H9 (cell line): Measurements from ENCODE around the gene ASIC4. TPM values are rescaled to one million over a fixed set of nuclear protein-coding genes. Genes with fewer than 3 reads are reported as not detected.

Experiments
- DNase-seq: peaks from one replicate; pipeline ENCODE4 v3.0.0-alpha.2; 2017
- H2AFZ ChIP-seq: one replicate; pipeline ENCODE4 v1.6.1; 2013; ENCODE audit warnings: mild to moderate bottlenecking, low read length, control low read depth, moderate library complexity
- H2AK5ac ChIP-seq: 2 replicates; pipeline ENCODE4 v1.6.1; 2013; ENCODE audit warnings: low read length, control low read depth, mixed read lengths; ENCODE audit not compliant: insufficient read length
- H2BK120ac ChIP-seq: one replicate; pipeline ENCODE4 v1.6.1; 2013; ENCODE audit warnings: low read depth, mild to moderate bottlenecking, low read length, control low read depth, inconsistent platforms; ENCODE audit not compliant: poor library complexity, severe bottlenecking
- H2BK12ac ChIP-seq: 2 replicates; pipeline ENCODE4 v1.6.1; 2013; ENCODE audit warnings: low read length, control low read depth, mixed read lengths, low read depth; ENCODE audit not compliant: insufficient read length
- H2BK15ac ChIP-seq: 2 replicates; pipeline ENCODE4 v1.6.1; 2013; ENCODE audit warnings: low read depth, low read length, control low read depth
- H2BK20ac ChIP-seq: one replicate; pipeline ENCODE4 v1.6.1; 2013; ENCODE audit warnings: low read depth, mild to moderate bottlenecking, low read length, control low read depth, inconsistent platforms; ENCODE audit not compliant: poor library complexity, severe bottlenecking
- H2BK5ac ChIP-seq: 2 replicates; pipeline ENCODE4 v1.6.1; 2013; ENCODE audit warnings: low read length, control low read depth, mixed read lengths; ENCODE audit not compliant: insufficient read length
- H3K14ac ChIP-seq: 2 replicates; pipeline ENCODE4 v1.6.1; 2013; ENCODE audit warnings: low read length, control low read depth; ENCODE audit not compliant: insufficient read depth
- H3K18ac ChIP-seq: 2 replicates; pipeline ENCODE4 v1.6.1; 2013; ENCODE audit warnings: low read depth, mild to moderate bottlenecking, mixed read lengths, low read length, control low read depth; ENCODE audit not compliant: insufficient read length
- H3K23ac ChIP-seq: 2 replicates; pipeline ENCODE4 v1.6.1; 2013; ENCODE audit warnings: low read length, control low read depth, mixed read lengths, low read depth; ENCODE audit not compliant: insufficient read length
- H3K23me2 ChIP-seq: 2 replicates; pipeline ENCODE4 v1.6.1; 2013; ENCODE audit warnings: low read depth, mild to moderate bottlenecking, mixed read lengths, low read length, control low read depth; ENCODE audit not compliant: insufficient read length, poor library complexity, severe bottlenecking
- H3K27ac ChIP-seq: 2 replicates; pipeline ENCODE4 v1.5.1; 2013; ENCODE audit warnings: low read length, control low read depth, mixed read lengths, low read depth; ENCODE audit not compliant: insufficient read length
- H3K27me3 ChIP-seq: 2 replicates; pipeline ENCODE4 v1.6.1; 2013; ENCODE audit warnings: low read length, control low read depth, inconsistent platforms; ENCODE audit not compliant: insufficient read depth
- H3K4ac ChIP-seq: 2 replicates; pipeline ENCODE4 v1.6.1; 2013; ENCODE audit warnings: low read depth, mild to moderate bottlenecking, control low read depth, inconsistent platforms, low read length, moderate library complexity
- H3K4me1 ChIP-seq: 2 replicates; pipeline ENCODE4 v1.6.1; 2013; ENCODE audit warnings: low read length, control low read depth, inconsistent platforms; ENCODE audit not compliant: insufficient read depth
- H3K4me2 ChIP-seq: 2 replicates; pipeline ENCODE4 v1.6.1; 2013; ENCODE audit warnings: low read length, control low read depth, mixed read lengths; ENCODE audit not compliant: insufficient read length, insufficient read depth
- H3K56ac ChIP-seq: 2 replicates; pipeline ENCODE4 v1.6.1; 2013; ENCODE audit warnings: low read depth, mild to moderate bottlenecking, mixed read lengths, low read length, control low read depth; ENCODE audit not compliant: insufficient read length
- H3K79me1 ChIP-seq: 2 replicates; pipeline ENCODE4 v1.6.1; 2013; ENCODE audit warnings: low read depth, mild to moderate bottlenecking, moderate library complexity, low read length, control low read depth, inconsistent platforms; ENCODE audit not compliant: insufficient read depth, poor library complexity, severe bottlenecking
- H3K79me2 ChIP-seq: 2 replicates; pipeline ENCODE4 v1.6.1; 2013; ENCODE audit warnings: low read length, control low read depth, inconsistent platforms; ENCODE audit not compliant: insufficient read depth
- H3K9ac ChIP-seq: 2 replicates; pipeline ENCODE4 v1.6.1; 2013; ENCODE audit warnings: low read length, control low read depth, mixed read lengths; ENCODE audit not compliant: insufficient read length; ENCODE audit errors: extremely low read depth
- H3K9me3 ChIP-seq: one replicate; pipeline ENCODE4 v1.6.1; 2013; ENCODE audit warnings: low read depth, low read length, inconsistent platforms; ENCODE audit not compliant: control insufficient read depth
- H3T11ph ChIP-seq: one replicate; pipeline ENCODE4 v1.6.1; 2013; ENCODE audit warnings: mild to moderate bottlenecking, low read length, control low read depth, inconsistent platforms
- H4K20me1 ChIP-seq: one replicate; pipeline ENCODE4 v1.6.1; 2013; ENCODE audit not compliant: control insufficient read depth, insufficient read length, insufficient read depth
- H4K5ac ChIP-seq: 2 replicates; pipeline ENCODE4 v1.6.1; 2013; ENCODE audit warnings: low read depth, mild to moderate bottlenecking, mixed read lengths, low read length, control low read depth; ENCODE audit not compliant: insufficient read length
- H4K8ac ChIP-seq: replicated peaks from 2 replicates; pipeline ENCODE4 v1.6.1; 2013; ENCODE audit warnings: low read length, control low read depth, mixed read lengths, low read depth; ENCODE audit not compliant: insufficient read length
- H4K91ac ChIP-seq: 2 replicates; pipeline ENCODE4 v1.6.1; 2013; ENCODE audit warnings: low read depth, mild to moderate bottlenecking, moderate library complexity, mixed read lengths, low read length, control low read depth; ENCODE audit not compliant: insufficient read length
- H3K27ac Mint-ChIP-seq, 3 experiments: 2 replicates in 2 of 3; 3 replicates in 1 of 3; pipeline ENCODE4 v1.8.0; 2020 to 2021; ENCODE audit warnings: mixed read lengths in 3 of 3, mild to moderate bottlenecking in 1 of 3, moderate library complexity in 1 of 3
- H3K27me3 Mint-ChIP-seq: 2 replicates; pipeline ENCODE4 v1.8.0; 2021; ENCODE audit warnings: low read depth, mild to moderate bottlenecking, moderate library complexity, mixed read lengths
- H3K36me3 Mint-ChIP-seq, 3 experiments: 2 replicates in 2 of 3; 3 replicates in 1 of 3; pipeline ENCODE4 v1.8.0; 2020 to 2021; ENCODE audit warnings: low read depth in 3 of 3, mixed read lengths in 3 of 3; ENCODE audit not compliant: insufficient read depth in 1 of 3
- H3K4me1 Mint-ChIP-seq, 2 experiments: 2 replicates each; pipeline ENCODE4 v1.8.0; 2020; ENCODE audit warnings: mixed read lengths in 2 of 2
- H3K4me3 Mint-ChIP-seq, 2 experiments: 2 replicates in 1 of 2; 3 replicates in 1 of 2; pipeline ENCODE4 v1.8.0; 2020 to 2021; ENCODE audit warnings: mild to moderate bottlenecking in 2 of 2, mixed read lengths in 2 of 2, moderate library complexity in 1 of 2
- H3K9me3 Mint-ChIP-seq, 2 experiments: 2 replicates in 1 of 2; 3 replicates in 1 of 2; pipeline ENCODE4 v1.8.0; 2020; ENCODE audit warnings: mild to moderate bottlenecking in 2 of 2, mixed read lengths in 2 of 2, moderate library complexity in 1 of 2
- CTCF ChIP-seq: fragments of 200-600 bp; sonication (generic); conservative IDR thresholded peaks from 3 replicates; pipeline ENCODE4 v1.8.0; 2021; ENCODE audit warnings: antibody characterized with exemption, mild to moderate bottlenecking
- WGBS: extraction: QIAGEN DNeasy Blood & Tissue Kit; methylation state at CpG from one replicate; pipeline ENCODE4 v1.1.7; 2013; ENCODE audit warnings: missing lambda C conversion rate, low lambda C conversion rate, mixed read lengths; ENCODE audit not compliant: insufficient read length; ENCODE audit errors: extremely low coverage; 5-methylcytosine and 5-hydroxymethylcytosine counted together
- total RNA-seq: library from RNA; stranded (reverse); gene quantifications from 2 replicates; pipeline ENCODE4 v1.2.1, GENCODE V29; 2021

ASIC4 gene
- total RNA-seq, 1 experiment from 2014 or later, result 0.37 TPM

- H4K5ac ChIP-seq, result no peak overlapping the region
- H3K9me3 ChIP-seq, result no peaks in the 10 kb centered on the region
- no peak overlapping the region for H2BK12ac ChIP-seq
- no peak overlapping the region for H3K18ac ChIP-seq
- H2AFZ ChIP-seq, result no peak overlapping the region
- H3K23ac ChIP-seq, result no peak overlapping the region
- H4K8ac ChIP-seq, result no peak overlapping the region
- H3K79me2 ChIP-seq, result no peaks in the 10 kb centered on the region
- no peak overlapping the region for H3K9ac ChIP-seq
- no peak overlapping the region for H3K14ac ChIP-seq
- no peak overlapping the region for H3K27ac ChIP-seq
- H2BK5ac ChIP-seq, result no peak overlapping the region
- peaks cover 16% of the 10 kb centered on the region for H3K23me2 ChIP-seq
- H4K20me1 ChIP-seq, result no peaks in the 10 kb centered on the region
- H2BK20ac ChIP-seq, result no peak overlapping the region
- H3K4me2 ChIP-seq, result no peak overlapping the region
- no peak overlapping the region for H3T11ph ChIP-seq
- WGBS, result no CpG with 5 or more reads among the region's 4 CpGs
- H2BK15ac ChIP-seq, result no peak overlapping the region
- Mint-ChIP-seq H3K27me3 (peaks cover 41% of the 10 kb centered on the region), H3K4me3 (0 out of 5 replicates have a peak overlapping the region, but pooled peaks of 1 of the 2 experiments have one; percentile 8), H3K9me3 (peaks cover 0 to 4% of the 10 kb centered on the region in 2 experiments; a peak in 1 of 5 replicates), H3K27ac (no peak overlapping the region; a peak in 1 of 7 replicates), H3K4me1 (peaks cover 20 to 21% of the 10 kb centered on the region in 2 experiments), H3K36me3 (peaks cover 16 to 31% (median 27%) of the 10 kb centered on the region in 3 experiments)
- H2AK5ac ChIP-seq, result no peak overlapping the region
- no peak for TF ChIP-seq CTCF
- no peak overlapping the region for H3K56ac ChIP-seq
- DNase-seq, result no peak
- no peak overlapping the region for H4K91ac ChIP-seq
- H3K4me1 ChIP-seq, result peaks cover 6% of the 10 kb centered on the region; the same call in 1 of the 2 replicates
- H2BK120ac ChIP-seq, result no peak overlapping the region
- H3K27me3 ChIP-seq, result no peaks in the 10 kb centered on the region; the same call in 1 of the 2 replicates
- no peaks in the 10 kb centered on the region for H3K79me1 ChIP-seq
- no peak overlapping the region for H3K4ac ChIP-seq
Observed at GRCh38 chr2:219545943-219546352, 31.7 kb downstream of the ASIC4 start.
